Activated naive CD4-positive, alpha-beta T cell treated with anti-CD3 and anti-CD28 coated beads, Interleukin-2, amount 50 U/mL, for 24 hours (primary cell): Measurements from ENCODE around the gene CD82.
"Not testable (repeated sequence)": the region's sequence is repeated elsewhere in the genome, so short reads cannot be mapped to it uniquely, and the experiment has no call there.

Experiments
- H3K27ac Mint-ChIP-seq: one replicate; pipeline ENCODE4 v1.8.0; 2021; ENCODE audit warnings: mild to moderate bottlenecking, mixed read lengths
- H3K27me3 Mint-ChIP-seq: one replicate; pipeline ENCODE4 v1.8.0; 2021; ENCODE audit warnings: mixed read lengths
- H3K36me3 Mint-ChIP-seq: one replicate; pipeline ENCODE4 v1.8.0; 2021; ENCODE audit warnings: mixed read lengths
- H3K4me1 Mint-ChIP-seq: one replicate; pipeline ENCODE4 v1.8.0; 2021; ENCODE audit warnings: mixed read lengths
- H3K4me3 Mint-ChIP-seq: one replicate; pipeline ENCODE4 v1.8.0; 2021; ENCODE audit warnings: mild to moderate bottlenecking, mixed read lengths
- H3K9me3 Mint-ChIP-seq: one replicate; pipeline ENCODE4 v1.8.0; 2021; ENCODE audit warnings: mixed read lengths

The CD82 gene

GRCh38 chr11:44630511-44631210, 65.2 kb downstream of the CD82 start:
- Mint-ChIP-seq H3K9me3 (no peaks in the 10 kb centered on the region), H3K27me3 (peaks cover 1% of the 10 kb centered on the region), H3K27ac (peak overlapping the region; percentile 41), H3K36me3 (no peaks in the 10 kb centered on the region), H3K4me3 (no peak overlapping the region), H3K4me1 (peaks cover 18% of the 10 kb centered on the region)

DNA sequence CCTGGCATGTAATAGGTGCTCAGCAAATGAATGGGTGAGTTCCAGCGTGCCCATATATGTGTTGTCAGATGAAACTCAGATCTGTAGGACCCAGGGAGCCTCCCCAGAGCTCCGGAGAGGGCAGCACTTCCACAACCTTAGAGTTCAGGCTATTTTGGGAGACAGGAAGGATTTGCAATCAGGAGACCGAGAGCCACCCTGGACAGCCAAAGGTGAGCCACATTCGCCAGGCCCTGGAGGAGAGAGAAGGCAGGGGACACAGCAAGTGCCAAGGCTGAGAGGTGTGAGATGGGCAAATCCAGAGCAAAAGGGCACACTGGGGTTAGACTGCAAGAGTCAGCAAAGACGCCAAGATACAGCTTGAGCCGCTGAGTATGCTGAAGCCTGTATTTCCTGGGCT, 66.4 kb downstream of the CD82 start:
- no peaks in the 10 kb centered on the region for H3K36me3 Mint-ChIP-seq
- peaks cover 18% of the 10 kb centered on the region for H3K4me1 Mint-ChIP-seq
- H3K27ac Mint-ChIP-seq = no peak overlapping the region
- H3K27me3 Mint-ChIP-seq = peaks cover 3% of the 10 kb centered on the region
- no peak overlapping the region for H3K4me3 Mint-ChIP-seq
- no peaks in the 10 kb centered on the region for H3K9me3 Mint-ChIP-seq

DNA sequence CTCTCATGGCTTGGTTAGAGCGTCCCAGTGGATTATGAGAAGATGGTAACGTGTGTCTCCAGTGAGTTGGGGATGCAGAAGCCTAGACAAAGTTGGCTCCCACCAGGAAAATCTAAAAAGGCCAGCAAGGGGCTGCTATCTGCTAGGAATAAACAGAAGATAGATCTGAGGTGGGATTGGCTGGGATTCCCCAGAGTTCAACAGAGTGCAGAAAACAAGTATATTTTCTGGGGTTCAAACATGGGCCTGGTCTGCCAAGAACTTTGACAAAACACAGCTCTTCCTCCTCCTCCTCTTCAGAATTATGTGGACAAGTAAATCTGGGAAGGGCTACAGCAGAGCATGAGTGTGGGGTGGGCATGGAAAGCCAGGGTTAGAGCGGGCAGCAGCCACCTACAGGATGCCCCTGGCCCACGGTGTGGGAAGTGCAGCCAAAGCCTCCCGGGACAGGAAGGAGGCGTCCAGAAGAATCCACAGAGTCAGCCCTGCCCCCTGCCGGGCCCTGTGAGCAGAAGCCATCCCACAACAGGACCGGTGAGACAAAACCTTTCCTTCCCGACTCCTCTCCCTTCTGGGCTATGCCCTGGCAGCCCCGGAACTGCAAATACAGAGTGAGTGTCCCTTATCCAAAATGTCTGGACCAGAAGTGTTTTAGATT, 67.1 kb downstream of the CD82 start:
- Mint-ChIP-seq H3K27me3 (peaks cover 4% of the 10 kb centered on the region), H3K4me1 (peaks cover 18% of the 10 kb centered on the region), H3K4me3 (no peak overlapping the region), H3K9me3 (no peaks in the 10 kb centered on the region), H3K36me3 (no peaks in the 10 kb centered on the region), H3K27ac (no peak overlapping the region)

DNA sequence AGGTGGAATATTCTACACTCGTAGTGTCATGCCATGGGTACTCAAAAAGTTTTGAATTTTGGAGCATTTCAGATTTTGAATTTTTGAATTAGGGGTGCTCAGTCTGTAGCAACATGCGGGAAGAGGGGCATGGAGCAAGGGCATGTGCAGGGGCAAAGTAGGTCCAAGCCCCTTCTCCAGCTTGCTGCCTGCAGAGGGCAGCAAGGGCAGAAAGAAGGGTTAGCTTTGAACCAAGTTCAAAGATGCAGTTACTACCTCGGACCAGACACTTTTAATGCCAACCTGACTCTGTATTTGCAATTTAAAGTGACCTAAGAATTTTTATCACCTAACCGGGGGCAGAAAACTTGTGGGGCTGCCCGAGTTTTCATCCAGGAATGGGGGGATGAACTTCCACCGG, 68.2 kb downstream of the CD82 start:
- Mint-ChIP-seq H3K27ac (peak overlapping the region; percentile 83), H3K36me3 (no peaks in the 10 kb centered on the region), H3K9me3 (no peaks in the 10 kb centered on the region), H3K27me3 (peaks cover 4% of the 10 kb centered on the region), H3K4me3 (no peak overlapping the region), H3K4me1 (peaks cover 18% of the 10 kb centered on the region)

DNA sequence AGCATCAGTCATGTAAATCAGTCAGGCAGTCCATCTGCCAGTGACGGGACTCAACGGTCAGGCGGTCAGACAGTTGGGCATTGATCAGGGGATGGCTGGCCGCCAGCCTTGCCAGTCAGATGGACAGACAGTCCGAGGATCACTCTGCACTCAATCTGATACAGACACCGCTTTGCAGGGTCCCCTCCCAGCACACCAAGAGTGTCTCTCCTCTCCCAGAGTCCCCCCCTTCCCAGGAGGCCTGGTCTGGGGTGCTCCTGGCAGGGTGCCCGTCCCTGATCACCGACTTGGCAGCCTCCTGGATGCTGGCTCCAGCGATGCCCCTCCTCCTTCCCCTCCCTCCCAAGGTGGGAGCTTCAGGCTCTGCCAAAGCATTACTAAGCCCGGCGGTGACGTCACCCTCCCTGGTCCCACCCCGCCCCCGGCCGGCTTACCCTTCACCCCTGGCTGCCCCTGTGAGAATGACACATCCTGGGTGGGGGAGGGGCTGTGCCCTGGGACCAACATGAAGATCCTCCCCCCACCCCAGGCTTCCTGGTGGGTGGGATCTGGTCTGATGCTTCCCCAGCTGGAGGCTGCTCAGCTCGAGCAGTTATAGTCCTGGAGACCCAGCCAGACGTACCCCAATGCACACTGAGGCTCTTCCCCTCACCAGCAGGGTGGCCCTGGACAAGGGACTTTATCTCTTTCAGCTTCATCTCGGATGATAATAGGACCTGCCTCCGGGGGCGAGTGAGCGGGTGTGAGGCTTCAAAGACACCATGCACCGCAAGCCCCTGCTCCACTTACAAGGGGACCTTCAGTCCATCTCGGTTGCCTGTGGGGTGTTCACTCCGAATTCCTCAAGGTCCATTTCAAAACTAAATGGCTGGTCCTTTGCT, 69.2 kb downstream of the CD82 start:
- no peak overlapping the region for H3K4me3 Mint-ChIP-seq
- H3K27ac Mint-ChIP-seq = no peak overlapping the region
- peaks cover 4% of the 10 kb centered on the region for H3K27me3 Mint-ChIP-seq
- no peaks in the 10 kb centered on the region for H3K9me3 Mint-ChIP-seq
- H3K36me3 Mint-ChIP-seq = no peaks in the 10 kb centered on the region
- peaks cover 18% of the 10 kb centered on the region for H3K4me1 Mint-ChIP-seq

GRCh38 chr11:44637487-44637886, 72.0 kb downstream of the CD82 start:
- H3K4me3 Mint-ChIP-seq = no peak overlapping the region
- peaks cover 9% of the 10 kb centered on the region for H3K9me3 Mint-ChIP-seq
- no peaks in the 10 kb centered on the region for H3K36me3 Mint-ChIP-seq
- H3K4me1 Mint-ChIP-seq = peaks cover 15% of the 10 kb centered on the region
- peaks cover 4% of the 10 kb centered on the region for H3K27me3 Mint-ChIP-seq
- H3K27ac Mint-ChIP-seq = no peak overlapping the region

DNA sequence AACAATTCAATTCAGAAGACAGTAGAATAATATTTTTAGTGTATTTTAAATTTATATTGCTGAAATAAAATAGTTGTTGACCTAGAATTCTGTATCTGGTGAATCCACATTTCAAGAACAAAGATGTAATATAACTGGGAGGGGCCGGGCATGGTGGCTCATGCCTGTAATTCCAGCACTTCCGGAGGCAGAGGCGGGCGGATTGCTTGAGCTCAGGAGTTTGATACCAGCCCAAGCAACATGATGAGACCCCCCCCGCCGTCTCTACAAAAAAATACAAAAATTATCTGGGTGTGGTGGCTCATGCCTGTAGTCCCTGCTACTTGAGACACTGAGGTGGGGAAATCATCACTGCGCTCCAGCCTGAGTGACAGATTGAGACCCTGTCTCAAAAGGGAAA, 72.6 kb downstream of the CD82 start:
- Mint-ChIP-seq H3K9me3 (peaks cover 15% of the 10 kb centered on the region), H3K4me1 (peaks cover 11% of the 10 kb centered on the region), H3K4me3 (no peak overlapping the region), H3K36me3 (peaks cover 3% of the 10 kb centered on the region), H3K27ac (no peak overlapping the region), H3K27me3 (peaks cover 6% of the 10 kb centered on the region)

DNA sequence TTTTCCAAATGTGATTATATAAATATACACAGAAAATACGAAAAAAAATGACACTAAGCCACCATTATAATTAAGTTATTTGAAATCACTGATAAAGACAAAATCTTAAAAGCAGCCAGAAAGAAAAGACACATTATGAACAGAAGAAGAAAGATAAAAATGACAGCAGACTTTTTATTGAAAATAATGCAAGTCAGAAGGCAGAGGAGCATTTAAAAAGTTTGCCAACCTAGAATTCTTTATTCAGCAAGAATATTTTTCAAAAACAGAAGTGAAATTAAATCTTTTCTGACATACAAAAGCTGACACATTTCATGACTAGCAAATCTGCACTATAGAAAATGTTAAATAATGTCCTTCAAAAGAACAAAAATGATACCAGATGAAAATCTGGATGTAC, 77.8 kb downstream of the CD82 start:
- Mint-ChIP-seq H3K4me1 (peaks cover 5% of the 10 kb centered on the region), H3K9me3 (peaks cover 32% of the 10 kb centered on the region), H3K27ac (no peak overlapping the region), H3K27me3 (peaks cover 3% of the 10 kb centered on the region), H3K36me3 (peaks cover 10% of the 10 kb centered on the region), H3K4me3 (no peak overlapping the region)

DNA sequence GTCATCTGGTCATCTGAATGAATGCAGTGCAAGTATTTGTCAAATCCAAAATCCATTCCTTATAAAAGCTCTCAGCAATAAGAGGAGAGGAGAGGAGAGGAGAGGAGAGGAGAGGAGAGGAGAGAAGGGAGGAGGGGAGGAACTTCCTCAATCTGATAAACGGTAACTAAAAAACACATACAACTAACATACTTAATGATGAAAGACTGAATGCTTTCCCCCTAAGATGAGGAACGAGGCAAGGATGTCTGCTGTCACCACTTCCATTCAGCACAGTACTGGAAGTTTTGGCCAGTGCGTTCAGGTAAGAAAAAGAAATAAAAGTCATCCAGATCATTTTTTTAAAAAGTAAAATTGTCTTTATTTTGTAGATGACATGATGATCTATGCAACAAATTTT, 80.4 kb downstream of the CD82 start:
- Mint-ChIP-seq H3K4me3 (no peak overlapping the region), H3K36me3 (peaks cover 10% of the 10 kb centered on the region), H3K27me3 (peaks cover 3% of the 10 kb centered on the region), H3K4me1 (peaks cover 5% of the 10 kb centered on the region), H3K27ac (peak overlapping the region; percentile 60), H3K9me3 (peaks cover 32% of the 10 kb centered on the region)

DNA sequence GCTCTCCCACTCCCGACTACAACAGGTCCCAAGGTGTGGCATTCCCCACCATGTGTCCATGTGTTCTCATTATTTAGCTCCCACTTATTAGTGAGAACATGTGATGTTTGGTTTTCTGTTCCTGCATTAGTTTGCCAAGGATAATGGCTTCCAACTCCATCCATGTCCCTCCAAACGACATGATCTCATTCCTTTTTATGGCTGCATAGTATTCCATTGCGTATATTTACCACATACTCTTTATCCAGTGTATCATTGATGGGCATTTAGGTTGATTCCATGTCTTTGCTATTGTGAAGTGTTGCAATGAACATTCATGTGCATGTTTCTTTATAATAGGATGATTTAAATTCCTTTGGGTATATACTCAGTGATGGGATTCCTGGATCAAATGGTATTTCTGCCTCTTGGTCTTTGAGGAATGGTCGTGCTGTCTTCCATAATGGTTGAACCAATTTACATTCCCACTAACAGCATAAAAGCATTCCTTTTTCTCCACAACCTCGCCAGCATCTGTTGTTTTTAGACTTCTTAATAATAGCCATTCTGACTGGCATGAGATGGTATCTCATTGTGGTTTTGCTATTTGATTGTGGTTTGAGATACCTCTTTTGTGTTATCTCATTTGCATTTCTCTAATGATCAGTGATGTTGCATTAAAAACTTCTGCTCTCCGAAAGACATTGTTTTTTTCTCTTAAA, 81.9 kb downstream of the CD82 start:
- not testable (repeated sequence) for H3K4me3 Mint-ChIP-seq, H3K27ac Mint-ChIP-seq, H3K4me1 Mint-ChIP-seq, H3K27me3 Mint-ChIP-seq, H3K36me3 Mint-ChIP-seq
- peaks cover 24% of the 10 kb centered on the region for H3K9me3 Mint-ChIP-seq

GRCh38 chr11:44648109-44648508, 82.6 kb downstream of the CD82 start:
- Mint-ChIP-seq H3K4me3 (no peak overlapping the region), H3K27ac (no peak overlapping the region), H3K4me1 (peaks cover 5% of the 10 kb centered on the region), H3K27me3 (peaks cover 1% of the 10 kb centered on the region), H3K36me3 (peaks cover 7% of the 10 kb centered on the region), H3K9me3 (peaks cover 17% of the 10 kb centered on the region)

DNA sequence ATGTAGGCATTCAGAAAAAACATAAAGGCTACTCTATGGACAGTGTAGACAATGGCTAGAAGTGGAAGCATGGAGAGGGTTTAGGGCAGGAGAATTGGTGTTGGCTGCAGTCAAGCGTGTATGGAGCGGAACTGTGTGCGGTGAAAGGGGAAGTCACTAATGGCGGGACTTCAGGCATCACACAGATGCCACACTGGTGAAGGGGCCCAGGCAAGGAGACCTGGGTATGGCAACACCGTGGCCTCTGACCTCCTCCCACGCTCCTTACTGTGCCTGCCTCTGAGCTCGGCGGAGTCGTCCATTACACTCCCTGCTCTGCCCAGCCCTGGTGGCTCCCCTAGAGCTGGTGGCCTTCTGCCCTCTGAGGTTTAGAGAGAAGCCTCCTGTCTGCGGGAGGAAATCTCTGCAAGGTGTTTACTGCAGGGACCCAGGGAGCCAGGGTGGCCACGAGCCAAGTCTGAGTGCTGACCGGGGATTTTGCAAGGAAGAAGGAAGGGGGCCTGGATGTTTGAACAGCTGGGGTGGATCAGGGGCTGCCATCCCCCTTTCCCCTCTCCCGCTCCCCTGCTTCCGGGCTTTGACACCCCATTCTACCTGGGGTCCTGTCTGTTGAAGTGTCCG, 86.2 kb downstream of the CD82 start:
- Mint-ChIP-seq H3K4me1 (peaks cover 5% of the 10 kb centered on the region), H3K36me3 (peaks cover 3% of the 10 kb centered on the region), H3K27me3 (no peaks in the 10 kb centered on the region), H3K4me3 (no peak overlapping the region), H3K9me3 (peaks cover 9% of the 10 kb centered on the region), H3K27ac (no peak overlapping the region)

GRCh38 chr11:44652901-44653644, 87.6 kb downstream of the CD82 start:
- no peak overlapping the region for H3K27ac Mint-ChIP-seq

DNA sequence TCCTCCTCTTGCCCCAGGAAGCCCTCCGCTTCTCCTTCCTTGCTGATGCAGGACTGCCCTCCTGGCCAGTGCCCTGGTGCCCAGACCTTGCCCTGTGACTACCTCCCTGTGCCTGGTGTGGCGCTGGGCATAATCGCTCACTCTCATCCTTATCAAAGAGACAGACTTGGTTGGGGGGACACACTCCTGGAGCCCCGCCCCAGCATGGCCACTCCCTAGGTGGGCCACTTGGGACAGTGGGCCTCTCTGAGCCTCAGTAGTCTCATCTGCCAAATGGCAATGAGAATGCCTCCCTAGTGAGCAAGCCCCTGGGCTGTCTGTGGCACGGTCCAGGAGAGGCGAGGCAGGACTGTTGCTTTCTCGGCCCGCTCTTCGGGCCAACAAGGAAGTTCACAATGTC, 88.6 kb downstream of the CD82 start:
- H3K9me3 Mint-ChIP-seq = no peaks in the 10 kb centered on the region
- peaks cover 7% of the 10 kb centered on the region for H3K4me1 Mint-ChIP-seq
- no peak overlapping the region for H3K27ac Mint-ChIP-seq
- H3K36me3 Mint-ChIP-seq = no peaks in the 10 kb centered on the region
- H3K27me3 Mint-ChIP-seq = no peaks in the 10 kb centered on the region
- H3K4me3 Mint-ChIP-seq = no peak overlapping the region

More at GRCh38 chr11:44652901-44653644, 87.6 kb downstream of the CD82 start:
- Mint-ChIP-seq H3K36me3 (no peaks in the 10 kb centered on the region), H3K9me3 (no peaks in the 10 kb centered on the region), H3K27me3 (no peaks in the 10 kb centered on the region), H3K4me1 (no peaks in the 10 kb centered on the region), H3K4me3 (no peak overlapping the region)
